HUDEP-2 (cell line): ENCODE results near the gene MAGI2.

Experiments used
- DNase-seq, 76 experiments: peaks; one replicate each; lab custom pipeline; 2025; ENCODE audit not compliant: unreplicated experiment in 76 of 76; lab: John Stamatoyannopoulos, UW

The MAGI2 gene

DNA sequence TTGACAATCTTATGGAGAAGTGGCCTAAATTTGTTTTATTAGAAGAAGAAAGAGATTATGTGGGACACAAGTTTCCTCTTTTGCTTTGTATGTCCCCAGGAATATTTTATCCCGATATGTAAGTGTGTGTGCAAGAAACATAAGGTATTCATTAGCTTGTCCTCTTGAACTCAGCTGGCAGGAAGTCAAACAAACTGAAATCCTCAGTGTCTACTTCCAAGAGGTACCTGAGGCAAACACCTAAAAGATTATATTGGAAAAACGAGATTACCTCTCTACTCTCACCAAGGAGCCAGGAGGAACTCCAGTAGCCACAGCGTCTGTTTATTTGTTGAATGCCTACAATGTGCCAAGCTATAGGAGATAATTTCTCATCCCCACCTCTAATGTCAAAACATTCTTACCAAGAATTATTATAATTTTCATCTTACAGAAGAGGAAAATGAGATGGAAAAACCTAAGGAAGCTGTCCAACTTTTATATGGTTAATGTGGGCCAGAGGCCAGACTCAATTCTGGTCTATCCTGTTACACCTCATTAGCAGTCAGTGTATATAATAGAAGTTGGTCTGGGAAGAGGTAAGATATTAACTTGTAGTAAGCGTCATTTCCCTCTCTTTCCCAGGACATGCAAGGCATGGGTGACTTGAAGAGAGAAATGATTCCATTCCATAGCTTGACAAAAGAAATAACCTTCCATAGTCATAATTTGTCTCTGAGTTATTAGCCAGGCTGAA, 692.7 kb downstream of the MAGI2 start:
- no peak for DNase-seq

DNA sequence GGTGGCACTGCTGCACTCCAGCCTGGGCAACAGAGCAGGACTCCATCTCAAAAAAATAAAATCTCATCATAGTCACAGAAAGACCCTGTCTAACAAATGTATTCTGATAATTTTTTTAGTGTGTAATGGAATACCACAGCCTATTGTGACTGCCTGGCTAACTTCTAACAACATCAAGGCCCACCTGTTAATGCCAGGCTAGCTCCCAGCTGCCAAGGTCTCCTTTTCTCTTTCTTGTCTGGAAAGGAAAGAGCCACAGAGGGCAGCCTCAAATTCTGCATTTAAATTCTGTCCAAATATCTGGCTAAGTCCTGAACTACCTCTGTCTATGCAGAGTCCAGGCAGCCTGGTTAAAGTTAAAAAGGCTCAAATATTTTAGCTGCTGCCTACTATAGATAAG, 700.9 kb downstream of the MAGI2 start:
- no peak for DNase-seq

DNA sequence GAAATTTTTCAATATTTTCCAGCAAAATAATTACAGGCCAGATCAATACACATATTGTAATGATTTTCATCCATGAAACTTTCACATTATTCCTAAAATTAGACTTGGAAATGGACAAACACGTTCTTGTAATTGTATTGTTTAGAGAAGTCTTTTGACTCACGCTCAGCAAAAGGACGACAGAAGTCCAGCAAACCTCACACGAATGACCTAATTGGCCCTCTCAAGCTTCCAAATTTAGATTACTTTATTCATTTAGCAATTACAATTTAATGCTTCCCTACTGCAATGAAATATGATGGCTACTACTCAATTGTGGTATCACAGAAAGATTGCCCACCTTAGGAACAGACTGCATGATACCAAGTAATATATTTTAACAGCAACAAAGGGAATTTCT, 702.2 kb downstream of the MAGI2 start:
- DNase-seq: no peak

DNA sequence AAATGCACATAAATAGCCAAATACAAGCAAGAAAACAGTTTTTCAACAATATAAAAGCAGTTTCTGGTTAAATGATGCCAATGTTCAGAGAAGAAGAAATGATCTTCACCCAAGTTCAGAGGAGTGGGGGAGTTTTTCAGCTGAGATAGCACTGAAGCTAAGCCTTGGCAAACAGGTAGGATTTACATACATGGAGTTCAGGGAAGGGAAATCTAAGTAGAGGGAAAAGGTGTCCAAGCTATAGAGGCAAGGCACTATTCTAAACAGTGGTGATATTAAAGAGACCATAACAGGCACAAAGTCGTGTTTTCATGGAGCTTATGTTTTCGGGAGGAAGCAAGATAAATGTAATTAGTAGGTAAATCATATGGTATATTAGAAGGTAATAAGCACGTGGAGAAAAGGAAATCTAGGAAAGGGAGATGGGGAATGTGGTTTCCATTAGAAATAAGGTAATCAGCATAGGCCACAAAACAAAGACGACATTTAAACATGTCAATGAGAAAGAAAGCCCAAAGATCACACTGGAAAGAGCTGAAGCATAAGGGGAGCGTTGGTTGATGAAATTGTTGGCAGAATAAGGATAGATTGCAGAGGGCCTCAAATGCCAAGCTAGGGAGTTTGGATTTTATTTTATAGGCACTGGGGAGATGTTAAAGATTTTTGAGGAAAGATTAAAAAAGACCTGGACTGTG, 704.3 kb downstream of the MAGI2 start:
- no peak for DNase-seq

DNA sequence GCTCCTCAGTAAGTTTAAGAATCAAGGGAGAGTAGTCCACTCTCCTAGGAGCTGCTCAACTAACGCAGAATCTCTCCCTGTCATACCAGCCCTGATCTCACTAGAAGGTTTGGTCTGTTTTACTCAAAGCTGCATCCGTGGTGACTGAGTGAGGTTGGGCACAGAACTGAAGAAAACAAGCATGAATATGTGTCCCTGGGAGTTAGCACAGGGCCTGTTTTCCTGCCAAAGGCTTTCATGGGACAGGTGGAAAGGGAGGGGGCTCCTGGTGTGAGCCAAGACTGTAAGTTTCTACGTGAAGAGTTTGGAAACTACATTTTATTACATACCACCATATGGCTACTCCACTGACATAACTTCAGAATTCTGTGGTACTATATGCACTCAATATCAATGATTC, 705.9 kb downstream of the MAGI2 start:
- no peak for DNase-seq

DNA sequence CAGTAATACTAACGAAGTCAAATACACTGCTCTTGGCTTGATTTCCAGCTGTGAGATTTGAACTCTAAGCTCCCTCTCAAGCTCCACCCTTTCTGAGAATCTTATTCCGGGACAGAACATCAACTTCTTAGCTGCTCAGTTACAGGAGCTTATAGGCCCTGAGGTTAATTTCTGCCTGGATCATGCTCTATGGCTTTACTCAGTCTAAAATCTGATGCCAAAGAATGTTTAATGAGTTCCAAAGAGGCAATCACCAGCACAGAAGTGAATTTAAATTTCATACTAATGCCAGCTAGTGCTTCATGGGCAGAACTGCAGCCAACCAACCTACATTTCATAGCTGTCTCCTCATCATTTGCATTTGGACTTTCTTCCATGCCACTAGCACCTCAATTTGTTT, 707.2 kb downstream of the MAGI2 start:
- DNase-seq: no peak

DNA sequence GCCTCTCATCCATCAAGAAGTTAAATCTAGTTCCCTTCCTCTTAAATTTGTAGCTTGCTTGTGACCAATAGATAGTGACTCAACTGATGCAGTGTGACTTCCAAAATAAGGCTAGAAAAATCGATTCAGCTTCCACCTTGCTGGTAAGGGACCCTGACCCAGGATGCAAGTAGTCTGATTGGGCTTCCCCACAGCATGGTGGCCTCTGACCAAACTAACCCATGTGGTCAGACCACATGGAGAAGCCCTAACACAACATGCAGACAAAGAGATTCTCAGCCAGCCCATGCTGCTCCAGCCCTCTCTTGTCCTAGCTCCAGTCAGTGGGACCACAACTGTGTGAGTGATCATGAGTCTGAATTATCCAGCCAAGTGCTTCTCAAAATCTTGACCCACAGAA, 710.8 kb downstream of the MAGI2 start:
- DNase-seq: no peak

DNA sequence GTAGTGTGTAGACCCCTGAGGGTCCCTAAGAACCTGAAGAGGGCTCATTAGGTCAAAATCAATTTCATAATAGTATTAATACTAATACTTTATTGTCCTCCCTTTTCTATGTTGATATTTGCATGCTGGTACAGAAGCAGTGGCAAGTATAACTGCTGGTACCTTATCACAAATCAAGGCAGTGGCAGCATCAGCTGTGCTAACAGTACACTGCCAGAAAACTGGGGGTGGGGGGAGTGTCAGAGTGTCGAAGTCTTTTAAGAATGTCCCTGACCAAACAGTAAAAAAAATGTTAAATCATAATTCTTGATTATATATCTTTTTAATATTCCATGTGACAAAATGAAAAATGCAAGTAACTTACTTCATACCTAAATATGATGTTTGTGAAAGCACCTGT, 716.9 kb downstream of the MAGI2 start:
- no peak for DNase-seq

DNA sequence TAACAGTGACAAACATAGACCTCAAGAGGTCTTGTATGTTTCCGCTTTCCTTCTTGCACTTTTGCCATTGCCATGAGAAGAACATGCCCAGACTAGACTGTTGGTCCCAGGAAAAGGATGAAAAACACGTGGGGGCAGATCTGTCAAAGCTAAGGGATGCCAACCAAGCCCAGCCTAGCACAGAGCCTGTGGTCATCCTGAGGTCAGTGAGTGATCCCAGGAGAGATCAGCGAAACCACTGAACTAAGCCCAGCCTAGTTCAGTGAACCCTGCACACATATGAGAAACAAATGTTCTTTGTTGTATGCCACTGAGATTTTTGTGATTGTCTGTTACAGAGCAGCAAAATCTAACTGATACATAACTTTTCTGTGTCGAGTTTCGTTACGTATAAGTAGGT, 718.8 kb downstream of the MAGI2 start:
- no peak for DNase-seq

DNA sequence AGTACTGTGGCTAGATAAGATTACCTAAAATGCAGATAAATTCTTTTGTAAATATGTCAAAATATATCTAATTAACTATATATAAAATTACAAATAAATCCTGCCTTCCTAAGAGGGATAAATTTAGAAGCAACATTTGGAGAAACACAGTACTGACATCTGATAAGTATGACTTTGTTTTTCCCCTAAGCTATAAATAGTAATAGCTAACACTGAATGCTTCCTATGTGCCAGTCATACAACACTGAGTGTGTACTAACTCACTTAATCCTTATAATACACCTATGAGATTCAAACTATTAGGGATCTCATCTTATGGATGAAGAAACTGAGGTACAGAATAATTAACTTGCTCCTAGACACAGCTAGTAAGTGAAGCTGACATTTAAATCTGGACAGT, 733.4 kb downstream of the MAGI2 start:
- DNase-seq: no peak

DNA sequence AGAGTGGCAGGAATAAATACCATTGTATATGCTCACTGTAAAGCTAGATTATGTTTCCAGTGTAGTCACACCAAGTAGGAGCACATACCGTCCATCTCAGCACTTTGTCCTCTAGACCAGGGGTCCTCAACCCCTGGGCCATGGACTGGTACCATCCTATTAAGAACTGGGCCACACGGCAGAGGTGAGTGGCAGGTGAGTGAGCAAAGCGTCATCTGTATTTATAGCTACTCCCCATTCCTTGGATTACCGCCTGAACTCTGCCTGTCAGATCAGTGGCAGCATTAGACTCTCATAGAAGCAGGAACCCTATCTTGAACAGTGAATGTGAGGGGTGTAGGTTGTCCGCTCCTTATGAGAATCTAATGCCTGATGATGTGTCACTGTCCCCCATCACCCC, 735.3 kb downstream of the MAGI2 start:
- no peak for DNase-seq

DNA sequence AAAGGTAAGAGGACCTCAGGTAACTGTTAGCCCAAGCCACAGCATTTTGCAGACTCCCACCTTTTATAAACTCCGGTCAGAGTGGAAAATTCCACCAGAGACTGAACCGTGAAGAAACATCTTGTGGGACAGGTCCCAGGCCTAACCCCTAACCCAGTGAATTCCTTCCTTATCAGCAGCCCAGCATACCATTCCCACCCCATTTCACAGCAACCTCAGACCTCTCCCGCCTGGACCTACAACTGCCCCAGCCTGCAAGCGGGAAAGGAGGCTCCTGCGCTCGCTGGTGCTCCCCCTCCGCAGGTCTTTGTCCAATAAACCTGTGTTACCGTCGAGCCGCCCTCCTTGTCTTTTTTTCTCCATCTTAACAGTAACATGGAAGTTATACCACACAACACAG, 736.6 kb downstream of the MAGI2 start:
- DNase-seq: no peak

DNA sequence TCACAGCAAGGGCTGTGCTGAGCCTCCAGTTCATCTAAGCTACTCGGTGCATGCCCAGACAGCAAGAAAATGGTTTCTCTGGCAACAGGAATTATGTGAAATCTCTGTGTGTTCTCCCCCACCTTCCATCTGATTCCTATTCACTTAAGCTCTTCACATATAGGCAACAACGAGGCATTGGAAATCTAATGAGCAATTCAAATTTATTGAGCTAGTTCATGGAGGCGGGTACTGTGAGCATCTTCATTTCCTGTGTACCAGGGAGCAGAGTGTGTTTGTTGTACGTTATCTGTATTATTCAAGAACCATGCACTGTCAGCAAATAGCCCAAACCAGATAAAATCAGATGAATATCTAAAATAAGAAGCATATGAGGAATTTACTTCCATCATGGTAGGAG, 739.1 kb downstream of the MAGI2 start:
- no peak for DNase-seq

DNA sequence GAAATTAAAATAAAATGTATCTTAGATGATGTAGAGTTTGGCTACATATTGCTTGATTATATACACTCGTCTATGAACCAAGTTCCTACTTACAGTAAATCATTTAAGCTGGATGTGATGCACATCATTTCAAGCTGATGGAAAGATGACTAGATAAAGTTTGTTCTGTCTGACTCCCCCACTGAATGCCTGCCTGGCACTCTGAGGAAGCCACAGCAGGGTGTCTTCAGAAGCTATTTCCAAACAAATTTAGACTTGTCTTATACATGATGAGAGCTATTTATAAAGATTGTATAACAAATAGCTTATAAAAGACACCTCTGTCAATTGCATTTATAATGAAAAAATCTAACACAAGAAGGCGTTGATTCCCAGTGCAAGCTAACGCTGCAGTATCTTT, 741.4 kb downstream of the MAGI2 start:
- no peak for DNase-seq

DNA sequence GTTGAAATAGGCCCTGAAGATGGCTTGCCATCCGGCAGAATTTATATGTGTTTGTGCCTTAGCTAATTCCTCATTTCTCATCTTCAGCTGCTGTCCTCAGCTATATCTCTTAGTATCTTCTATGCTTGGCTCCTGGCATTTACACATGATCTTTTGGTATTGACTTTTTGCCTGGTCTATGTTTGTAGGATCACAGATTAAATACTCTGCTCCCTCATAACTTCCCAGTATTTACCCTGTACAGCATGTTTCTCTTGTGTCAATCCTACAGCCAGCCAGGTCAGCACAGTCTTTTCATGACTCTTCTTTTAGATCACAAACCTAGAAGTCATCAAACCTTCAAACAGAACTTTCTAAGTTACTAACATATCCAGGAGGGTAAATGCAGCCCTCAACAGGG, 743.8 kb downstream of the MAGI2 start:
- DNase-seq: no peak

DNA sequence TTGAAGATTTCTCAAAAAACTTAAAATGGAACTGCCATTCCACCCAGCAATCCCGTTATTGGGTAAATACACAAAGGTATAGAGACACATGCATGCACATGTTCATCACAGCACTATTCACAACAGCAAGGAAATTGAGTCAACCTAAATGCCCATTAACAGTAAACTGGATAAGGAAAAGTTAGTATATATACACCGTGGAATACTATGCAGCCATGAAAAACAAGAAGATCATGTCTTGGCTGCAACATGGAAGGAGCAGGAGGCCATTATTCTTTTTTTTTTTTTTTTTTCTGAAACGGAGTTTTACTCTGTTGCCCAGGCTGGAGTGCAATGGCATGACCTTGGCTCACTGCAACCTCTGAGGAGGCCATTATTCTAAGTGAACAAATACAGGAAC, 749.0 kb downstream of the MAGI2 start:
- no peak for DNase-seq

DNA sequence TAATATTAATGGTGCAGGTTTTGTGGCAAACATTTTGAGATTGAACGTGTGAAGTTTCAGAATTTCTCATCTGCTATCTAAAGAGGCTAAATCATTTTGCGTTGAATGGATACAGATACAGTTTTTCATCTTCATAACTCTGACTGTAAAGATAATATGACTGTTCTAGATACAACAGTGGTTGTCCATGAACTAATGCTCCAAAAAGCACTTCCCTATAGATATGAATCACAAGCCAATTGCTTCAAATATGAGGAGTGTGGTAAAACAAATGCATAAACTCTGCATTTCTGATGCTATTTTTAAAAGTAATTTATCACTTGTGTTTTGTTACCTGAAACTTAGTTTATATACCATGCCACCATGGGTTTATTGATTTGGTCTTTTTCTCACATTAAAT, 750.1 kb downstream of the MAGI2 start:
- DNase-seq: no peak

DNA sequence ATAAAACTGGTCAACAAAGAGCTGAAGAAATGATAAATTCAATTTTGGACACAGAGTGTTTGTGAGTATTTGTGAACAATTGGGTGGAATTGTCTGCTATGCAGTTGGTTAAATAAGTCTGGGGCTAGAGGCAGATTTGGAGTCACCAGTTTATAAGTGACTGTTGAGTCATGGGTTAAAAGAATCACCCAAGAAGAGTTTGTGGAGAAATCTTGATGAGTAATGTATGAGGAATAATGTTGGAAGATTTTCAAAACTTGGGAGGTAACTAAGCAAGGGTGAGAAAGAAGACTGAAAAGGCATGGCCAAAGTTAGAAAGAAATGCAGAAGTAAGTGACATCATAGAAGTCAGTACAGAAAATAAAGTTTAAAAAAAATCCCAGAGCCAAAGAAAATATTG, 750.7 kb downstream of the MAGI2 start:
- no peak for DNase-seq

DNA sequence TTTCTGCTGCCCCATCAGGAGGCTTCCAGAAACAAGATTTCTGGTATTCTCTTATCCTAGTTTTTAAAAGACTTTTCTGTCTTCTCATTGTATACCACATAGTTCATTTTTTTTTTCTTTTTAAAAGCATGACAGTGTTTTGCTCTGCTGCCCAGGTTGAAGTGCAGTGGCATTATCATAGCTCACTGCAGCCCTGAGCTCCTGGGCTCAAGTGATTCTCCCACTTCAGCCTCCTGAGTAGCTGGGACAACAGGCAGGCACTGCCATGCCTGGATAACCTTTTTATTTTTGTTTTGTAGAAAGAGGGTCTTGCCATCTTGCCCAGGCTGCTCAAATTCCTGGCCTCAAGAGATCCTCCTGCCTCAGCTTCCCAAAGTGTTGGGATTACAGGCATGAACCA, 757.6 kb downstream of the MAGI2 start:
- no peak for DNase-seq

DNA sequence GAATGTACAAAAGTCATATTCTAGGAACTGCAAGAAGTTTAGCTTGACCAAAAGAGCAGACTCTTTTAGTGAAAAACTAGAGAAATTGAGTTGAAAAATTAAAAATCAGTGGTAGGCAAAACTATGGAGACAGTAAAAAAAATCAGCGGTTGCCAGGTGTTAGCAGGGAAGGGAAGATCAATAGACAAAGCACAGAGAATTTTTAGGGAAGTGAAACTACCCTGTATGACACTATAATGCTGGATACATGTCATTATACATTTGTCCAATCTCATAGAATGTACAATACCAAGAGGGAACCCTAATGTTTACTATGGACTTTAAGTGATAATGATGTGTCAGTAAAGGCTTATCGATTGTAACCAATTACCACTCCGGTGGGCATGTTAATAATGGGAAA, 761.9 kb downstream of the MAGI2 start:
- DNase-seq: no peak

DNA sequence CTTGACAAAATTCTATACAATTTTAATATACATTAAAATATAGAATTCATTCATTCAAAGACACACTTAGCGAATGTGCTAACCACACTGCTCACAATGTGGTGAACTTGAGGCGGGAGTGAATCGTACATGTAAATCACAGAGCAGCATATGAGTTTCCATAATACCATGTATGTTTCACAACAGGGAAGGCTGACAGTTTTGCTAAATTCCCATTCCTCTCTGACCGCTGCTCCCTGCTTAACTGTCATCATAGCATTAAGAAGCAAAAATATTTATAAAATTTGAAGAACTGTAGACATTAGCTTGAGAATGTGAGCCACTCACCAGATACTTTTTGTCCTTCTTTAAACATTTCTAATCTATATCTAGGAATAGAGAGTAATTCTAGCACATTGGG, 763.3 kb downstream of the MAGI2 start:
- DNase-seq: no peak

DNA sequence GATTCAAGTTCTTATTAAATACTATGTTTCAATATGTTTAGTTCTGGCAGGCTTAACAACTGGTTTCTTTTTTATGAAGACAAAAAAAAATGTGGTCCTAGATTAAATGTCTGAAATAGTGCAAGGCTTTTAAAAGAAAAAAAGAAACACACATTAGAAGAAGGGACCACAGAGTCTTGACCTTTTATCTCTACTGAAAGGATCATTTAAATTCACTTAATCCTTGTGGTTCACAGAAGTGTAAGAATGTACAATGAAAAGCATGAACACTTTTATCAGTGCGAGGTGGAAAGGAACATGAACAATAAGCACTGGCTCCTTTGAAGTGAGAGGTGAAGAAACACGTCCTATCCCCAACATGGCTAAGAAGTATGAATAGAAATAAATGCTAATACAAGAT, 765.1 kb downstream of the MAGI2 start:
- DNase-seq: no peak

DNA sequence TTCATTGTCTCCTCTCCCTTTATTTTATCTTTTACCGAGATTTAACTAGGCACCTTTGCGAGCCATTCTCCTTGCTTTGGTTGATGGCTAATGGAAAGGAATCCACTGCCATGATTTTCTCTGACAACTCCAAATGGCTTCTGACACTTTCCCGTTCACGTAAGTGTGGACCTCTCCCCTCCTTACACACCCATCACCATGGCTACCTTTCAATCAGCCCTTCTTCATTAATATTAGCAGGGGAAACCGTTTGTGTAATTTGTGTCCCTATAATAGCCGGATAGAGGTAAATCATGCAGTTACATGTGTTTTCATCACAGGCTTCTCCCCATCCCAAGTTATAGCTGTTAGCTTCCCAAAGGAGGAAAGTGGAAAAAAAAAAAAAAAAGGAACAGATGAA, 767.3 kb downstream of the MAGI2 start:
- no peak for DNase-seq
